KOPT-K1 (cell line): ENCODE measurements around the gene NFAT5.

Experiments
- H3K27ac ChIP-seq: fragments of 200-600 bp; sonication (generic); 2 replicates; pipeline ENCODE4 v1.5.1; 2016; ENCODE audit warnings: antibody characterized with exemption, mild to moderate bottlenecking, low read depth, low read length; ENCODE audit not compliant: poor library complexity, severe bottlenecking
- H3K36me3 ChIP-seq: fragments of 200-600 bp; sonication (generic); 2 replicates; pipeline ENCODE4 v1.5.1; 2017; ENCODE audit warnings: antibody characterized with exemption, mild to moderate bottlenecking, low read length, moderate library complexity; ENCODE audit not compliant: insufficient read depth
- H3K9me3 ChIP-seq: fragments of 200-600 bp; sonication (generic); 2 replicates; pipeline ENCODE4 v1.5.1; 2017; ENCODE audit warnings: antibody characterized with exemption, low read length, mild to moderate bottlenecking; ENCODE audit not compliant: insufficient read depth, poor library complexity, severe bottlenecking

Gene NFAT5

GRCh38 chr16:69598045-69598444 is 32.3 kb downstream of the NFAT5 start:
- no peaks in the 10 kb centered on the region for H3K36me3 ChIP-seq
- no peaks in the 10 kb centered on the region for H3K9me3 ChIP-seq
- H3K27ac ChIP-seq = no peak overlapping the region

GRCh38 chr16:69599731-69600130 is 34.0 kb downstream of the NFAT5 start:
- no peaks in the 10 kb centered on the region for H3K9me3 ChIP-seq
- H3K36me3 ChIP-seq = no peaks in the 10 kb centered on the region
- H3K27ac ChIP-seq = no peak overlapping the region

- H3K27ac ChIP-seq = no peak overlapping the region
Observed at GRCh38 chr16:69600202-69600601, 34.4 kb downstream of the NFAT5 start.

GRCh38 chr16:69601250-69601649 is 35.5 kb downstream of the NFAT5 start:
- no peaks in the 10 kb centered on the region for H3K9me3 ChIP-seq
- H3K27ac ChIP-seq = no peak overlapping the region
- H3K36me3 ChIP-seq = no peaks in the 10 kb centered on the region

More at GRCh38 chr16:69600202-69600601, 34.4 kb downstream of the NFAT5 start:
- Histone ChIP-seq H3K9me3 (no peaks in the 10 kb centered on the region), H3K36me3 (no peaks in the 10 kb centered on the region)

GRCh38 chr16:69606985-69607384 is 41.2 kb downstream of the NFAT5 start:
- Histone ChIP-seq H3K36me3 (no peaks in the 10 kb centered on the region), H3K9me3 (no peaks in the 10 kb centered on the region), H3K27ac (no peak overlapping the region)

GRCh38 chr16:69607674-69608073 is 41.9 kb downstream of the NFAT5 start:
- no peaks in the 10 kb centered on the region for H3K36me3 ChIP-seq
- H3K27ac ChIP-seq = no peak overlapping the region
- no peaks in the 10 kb centered on the region for H3K9me3 ChIP-seq

- H3K27ac ChIP-seq = no peak overlapping the region
- H3K9me3 ChIP-seq = no peaks in the 10 kb centered on the region
Observed at GRCh38 chr16:69610356-69610755, 44.6 kb downstream of the NFAT5 start.

GRCh38 chr16:69611103-69611640 is 45.4 kb downstream of the NFAT5 start:
- H3K27ac ChIP-seq = no peak overlapping the region
- no peaks in the 10 kb centered on the region for H3K9me3 ChIP-seq
- no peaks in the 10 kb centered on the region for H3K36me3 ChIP-seq

More at GRCh38 chr16:69610356-69610755, 44.6 kb downstream of the NFAT5 start:
- H3K36me3 ChIP-seq = no peaks in the 10 kb centered on the region

- no peaks in the 10 kb centered on the region for H3K9me3 ChIP-seq
Observed at GRCh38 chr16:69613378-69614154, 47.8 kb downstream of the NFAT5 start.

GRCh38 chr16:69615528-69615927 is 49.8 kb downstream of the NFAT5 start:
- Histone ChIP-seq H3K36me3 (no peaks in the 10 kb centered on the region), H3K9me3 (no peaks in the 10 kb centered on the region), H3K27ac (no peak overlapping the region)

More at GRCh38 chr16:69613378-69614154, 47.8 kb downstream of the NFAT5 start:
- Histone ChIP-seq H3K27ac (no peak overlapping the region), H3K36me3 (no peaks in the 10 kb centered on the region)

- Histone ChIP-seq H3K9me3 (no peaks in the 10 kb centered on the region), H3K27ac (no peak overlapping the region), H3K36me3 (no peaks in the 10 kb centered on the region)
Observed at GRCh38 chr16:69616082-69616481, 50.3 kb downstream of the NFAT5 start.

GRCh38 chr16:69618307-69618706 is 52.5 kb downstream of the NFAT5 start:
- Histone ChIP-seq H3K9me3 (no peaks in the 10 kb centered on the region), H3K36me3 (no peaks in the 10 kb centered on the region), H3K27ac (no peak overlapping the region)

- Histone ChIP-seq H3K27ac (no peak overlapping the region), H3K36me3 (0 out of 2 replicates have a peak, but pooled peaks cover under 1% of the 10 kb centered on the region), H3K9me3 (no peaks in the 10 kb centered on the region)
Observed at GRCh38 chr16:69618721-69619120, 53.0 kb downstream of the NFAT5 start.

GRCh38 chr16:69619514-69619913 is 53.7 kb downstream of the NFAT5 start:
- H3K36me3 ChIP-seq = 0 out of 2 replicates have a peak, but pooled peaks cover 7% of the 10 kb centered on the region
- no peak overlapping the region for H3K27ac ChIP-seq
- H3K9me3 ChIP-seq = no peaks in the 10 kb centered on the region

- Histone ChIP-seq H3K27ac (no peak overlapping the region), H3K36me3 (0 out of 2 replicates have a peak, but pooled peaks cover 7% of the 10 kb centered on the region)
Observed at GRCh38 chr16:69620573-69620972, 54.8 kb downstream of the NFAT5 start.

GRCh38 chr16:69621225-69621624 is 55.5 kb downstream of the NFAT5 start:
- Histone ChIP-seq H3K9me3 (no peaks in the 10 kb centered on the region), H3K36me3 (0 out of 2 replicates have a peak, but pooled peaks cover 7% of the 10 kb centered on the region), H3K27ac (no peak overlapping the region)

More at GRCh38 chr16:69620573-69620972, 54.8 kb downstream of the NFAT5 start:
- H3K9me3 ChIP-seq = no peaks in the 10 kb centered on the region
